K562 (cell line): Measurements from ENCODE around the gene HLF. TPM values are rescaled to one million over a fixed set of nuclear protein-coding genes. Genes with fewer than 3 reads are reported as not detected.

Experiments used
- ATAC-seq: fragments of 200-7000 bp; cut with Tn5 transposase; 3 replicates; pipeline ENCODE4 v1.9.1; 2020; ENCODE audit warnings: moderate library complexity
- BruUV-seq: library from RNA; stranded (reverse); fragments of 400-500 nt; replicated peaks from 2 replicates; lab custom pipeline; 2021; lab: Mats Ljungman, UMichigan
- CTCF ChIA-PET: fragments of 300-600 bp; formaldehyde crosslinking; extraction: SDS; loops from one replicate; lab custom pipeline; 2021; ENCODE audit warnings: low intra/inter-chr PET ratio; lab: Yijun Ruan, JAX
- POLR2A ChIA-PET: fragments of 300-600, 350-650 bp; sonication (Branson Sonifier 250); formaldehyde crosslinking; extraction: SDS; loops from one replicate; lab custom pipeline; 2021; ENCODE audit warnings: antibody characterized with exemption, inconsistent platforms; lab: Yijun Ruan, JAX
- DNase-seq, 4 experiments: peaks; one replicate each; pipeline versions ENCODE4 v3.0.0 to v3.0.0-alpha.2; 2011 to 2018; ENCODE audit warnings: low spot score in 3 of 4, mixed read lengths in 3 of 4; ENCODE audit errors: extremely low read depth in 1 of 4
- FAIRE-seq: peaks from 2 replicates; lab custom pipeline; 2011; peaks lifted over from hg19 to GRCh38; lab: Jason Lieb, UNC
- H2AFZ ChIP-seq: 2 replicates; pipeline ENCODE4 v1.6.0; 2011; ENCODE audit warnings: low read depth, low read length, control low read depth, inconsistent platforms
- H3K27ac ChIP-seq: fragments of 200-600 bp; 3 replicates; pipeline ENCODE4 v1.8.0; 2011; ENCODE audit warnings: low read depth, mild to moderate bottlenecking, control low read depth, inconsistent platforms, low read length, moderate library complexity, mixed read lengths; ENCODE audit errors: extremely low read depth
- H3K27me3 ChIP-seq, 2 experiments: fragments of 300-600 bp in 1 of 2; 2 replicates in 1 of 2; 3 replicates in 1 of 2; pipeline versions ENCODE4 v1.6.0 to v1.8.0; 2011; ENCODE audit warnings: inconsistent platforms in 2 of 2, low read length in 2 of 2, mild to moderate bottlenecking in 1 of 2, mixed read lengths in 1 of 2, moderate library complexity in 1 of 2; ENCODE audit not compliant: control insufficient read depth in 2 of 2, insufficient read depth in 2 of 2
- H3K36me3 ChIP-seq: fragments of 300-600 bp; 3 replicates; pipeline ENCODE4 v1.8.0; 2011; ENCODE audit warnings: mild to moderate bottlenecking, low read length, inconsistent platforms; ENCODE audit not compliant: control insufficient read depth, insufficient read depth
- H3K4me1 ChIP-seq, 2 experiments: fragments of 200-600 bp in 1 of 2; replicated peaks in 1 of 2; 2 replicates in 1 of 2; 3 replicates in 1 of 2; pipeline versions ENCODE4 v1.5.1 to v1.8.0; 2011; ENCODE audit warnings: inconsistent platforms in 2 of 2, low read length in 2 of 2, mild to moderate bottlenecking in 1 of 2, mixed read lengths in 1 of 2, moderate library complexity in 1 of 2; ENCODE audit not compliant: control insufficient read depth in 2 of 2, insufficient read depth in 2 of 2
- H3K4me2 ChIP-seq: 2 replicates; pipeline ENCODE4 v1.6.1; 2011; ENCODE audit warnings: low read length, control low read depth, inconsistent platforms, mixed read lengths; ENCODE audit not compliant: insufficient read depth
- H3K4me3 ChIP-seq: fragments of 200-600 bp; sonication (generic), shearing (Covaris generic); 2 replicates; pipeline ENCODE4 v1.5.1; 2016; ENCODE audit warnings: control low read depth, inconsistent platforms
- H3K79me2 ChIP-seq: fragments of 200-600 bp; 3 replicates; pipeline ENCODE4 v1.8.0; 2011; ENCODE audit warnings: low read length, inconsistent platforms; ENCODE audit not compliant: control insufficient read depth, insufficient read depth
- H3K9ac ChIP-seq, 2 experiments: 2 replicates each; pipeline versions ENCODE4 v1.6.0 to v1.6.1; 2011; ENCODE audit warnings: low read depth in 2 of 2, low read length in 2 of 2, control low read depth in 1 of 2, inconsistent platforms in 1 of 2, mild to moderate bottlenecking in 1 of 2, mixed read lengths in 1 of 2; ENCODE audit not compliant: insufficient read depth in 1 of 2
- H3K9me1 ChIP-seq: one replicate; pipeline ENCODE4 v1.6.0; 2011; ENCODE audit warnings: inconsistent platforms, mild to moderate bottlenecking, low read length, moderate library complexity; ENCODE audit not compliant: control insufficient read depth, insufficient read depth
- H3K9me3 ChIP-seq: replicated peaks from 2 replicates; pipeline ENCODE4 v1.5.1; 2011; ENCODE audit warnings: low read depth, low read length, inconsistent platforms; ENCODE audit not compliant: control insufficient read depth, insufficient read depth
- H4K20me1 ChIP-seq: replicated peaks from 2 replicates; pipeline ENCODE4 v1.6.1; 2011; ENCODE audit warnings: low read length, inconsistent platforms, mixed read lengths; ENCODE audit not compliant: control insufficient read depth, insufficient read depth
- HNRNPK ChIP-seq: fragments of 200-400 bp; formaldehyde crosslinking; IDR thresholded peaks from one replicate; pipeline ENCODE4 v1.6.1; 2018; ENCODE audit warnings: mild to moderate bottlenecking, low read depth, low read length; ENCODE audit not compliant: poor library complexity, severe bottlenecking
- PRMT5 ChIP-seq: sonication (generic); formaldehyde crosslinking; IDR thresholded peaks from 2 replicates; pipeline ENCODE4 v1.5.0; 2020; ENCODE audit warnings: missing genetic modification reagents
- RFX1 ChIP-seq: fragments of 450-650 bp; IDR thresholded peaks from 2 replicates; pipeline ENCODE4 v1.6.1; 2016; ENCODE audit warnings: mild to moderate bottlenecking, moderate library complexity
- SREBF1 ChIP-seq: fragments of 150-350 bp; IDR thresholded peaks from 2 replicates; pipeline ENCODE4 v1.6.1; 2014; ENCODE audit warnings: antibody characterized with exemption, low read depth, low read length, borderline replicate concordance
- WGBS: fragments of 100-300 bp; shearing (Covaris generic); methylation state at CpG from one replicate; pipeline ENCODE4 v1.1.6; 2016; ENCODE audit warnings: low coverage, mixed read lengths; ENCODE audit not compliant: insufficient coverage; ENCODE audit errors: missing lambda C conversion rate; 5-methylcytosine and 5-hydroxymethylcytosine counted together
- in situ Hi-C: fragments of 300-500 bp; cut with MboI; formaldehyde crosslinking; loops from 4 replicates; pipeline ENCODE4 v1.15.0; 2018; ENCODE audit warnings: inconsistent platforms, mixed read lengths
- intact Hi-C: fragments of 100-400 bp; cut with micrococcal nuclease; formaldehyde crosslinking; loops from 2 replicates; pipeline ENCODE4 v1.14.2; 2022
- polyA plus RNA-seq, 8 experiments: library from polyadenylated mRNA; depleted of rRNA in 4 of 8; stranded (reverse) in 5 of 8; unstranded in 3 of 8; fragments of >200 nt; fragmentation: Nextera tagmentation in 2 of 8; fragmentation: Illumina TruSeq in 1 of 8; extraction: Ambion mirVana in 2 of 8; extraction: Trizol in 1 of 8; gene quantifications; 2 replicates each; pipeline versions ENCODE4 v1.2.1 to v1.2.3, GENCODE V29; 2011 to 2014; ENCODE audit warnings: inconsistent platforms in 1 of 8, missing spikeins in 1 of 8
- total RNA-seq, 7 experiments: library from RNA; depleted of rRNA in 6 of 7; stranded (reverse); fragments of >200 nt in 6 of 7; fragmentation: Illumina TruSeq in 2 of 7; extraction: Trizol in 2 of 7; gene quantifications; 2 replicates each; pipeline versions ENCODE4 v1.2.1 to v1.2.3, GENCODE V29; 2011 to 2021; ENCODE audit warnings: low replicate concordance in 1 of 7

HLF gene
- total and polyA plus RNA-seq, 9 of the 15 experiments (the other 6 are each of a cell fraction or from before 2014, with no cell fraction given): 0.03 to 0.24 (median 0.09) TPM

DNA sequence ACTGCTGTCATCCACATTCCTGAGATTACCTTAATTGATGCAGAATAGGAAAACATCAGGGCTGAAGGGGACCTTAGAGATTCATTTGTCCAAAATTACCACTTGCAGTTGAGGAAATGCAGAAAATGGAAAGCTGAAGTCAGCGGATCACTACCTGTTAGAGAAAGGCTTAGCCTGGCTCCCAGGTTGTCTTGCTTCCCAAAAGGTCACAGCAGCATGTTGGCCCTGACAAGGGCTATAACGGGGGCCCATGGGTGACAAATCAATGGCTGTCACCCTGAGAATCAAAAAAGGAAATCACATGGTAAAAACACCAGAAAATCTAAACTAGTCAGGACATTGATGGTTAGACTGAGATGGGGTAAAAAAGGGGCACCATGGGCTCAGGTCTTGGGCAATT lies 51.7 kb downstream of the HLF start:
- DNase-seq (no peak), FAIRE-seq (no peak), ATAC-seq (no peak)
- ChIA-PET POLR2A (interaction anchor here (0.5 kb wide), 1 partner anchor 407 kb away, joined by 4 read pairs; no protein-coding TSS in a partner anchor), CTCF (no interaction called here)
- Histone ChIP-seq H3K9me1 (no peaks in the 10 kb centered on the region), H3K27me3 (no peaks in the 10 kb centered on the region), H4K20me1 (no peaks in the 10 kb centered on the region), H3K9ac (no peak overlapping the region), H3K4me2 (no peak overlapping the region), H2AFZ (no peak overlapping the region), H3K79me2 (no peaks in the 10 kb centered on the region), H3K9me3 (no peaks in the 10 kb centered on the region), H3K36me3 (no peaks in the 10 kb centered on the region), H3K27ac (no peak overlapping the region), H3K4me1 (peaks cover 0 to 4% of the 10 kb centered on the region in 2 experiments; a peak in 2 of 5 replicates), H3K4me3 (no peak overlapping the region)
- 15% methylated on average over 2 of the region's 2 CpGs for WGBS
- no TSS peak for BruUV-seq
- no peak for TF ChIP-seq HNRNPK
- TF ChIP-seq SREBF1: no peak
- in situ Hi-C loops: no loop called here
- intact Hi-C loops: no loop called here

DNA sequence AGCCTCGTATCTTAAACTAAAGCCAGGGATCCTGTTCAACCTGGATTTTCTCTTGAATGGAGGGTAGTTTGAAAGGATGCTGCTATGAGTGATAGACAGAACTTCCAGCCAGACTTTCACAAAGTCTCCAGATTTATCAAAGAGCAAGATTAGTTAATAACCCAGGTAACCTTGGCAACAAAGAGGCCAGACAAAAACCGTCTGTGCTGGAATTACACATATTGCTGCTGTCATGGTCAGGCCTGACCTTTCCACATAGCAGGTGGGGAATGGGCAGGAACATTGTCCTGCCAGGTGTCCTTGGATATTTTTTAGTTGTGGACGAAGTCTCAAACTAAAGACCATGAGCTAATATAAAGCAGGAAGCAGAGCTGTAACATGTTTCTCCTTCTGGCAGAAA lies 52.5 kb downstream of the HLF start:
- in situ Hi-C loops: no loop called here
- H3K79me2 ChIP-seq: no peaks in the 10 kb centered on the region
- no peak overlapping the region for H3K4me2 ChIP-seq
- H3K9ac ChIP-seq: no peak overlapping the region
- no peak for FAIRE-seq
- peaks cover 0 to 4% of the 10 kb centered on the region in 2 experiments; a peak in 2 of 5 replicates for H3K4me1 ChIP-seq
- H3K36me3 ChIP-seq: no peaks in the 10 kb centered on the region
- no peak for TF ChIP-seq PRMT5 (CRISPR knock-in tag)
- peak; percentile 28; the same call in 1 of the 2 replicates for TF ChIP-seq RFX1
- TF ChIP-seq, all 486 proteins: peak for 1
- no TSS peak for BruUV-seq
- intact Hi-C loops: no loop called here
- Histone ChIP-seq H2AFZ (no peak overlapping the region), H3K4me3 (no peak overlapping the region), H3K9me3 (no peaks in the 10 kb centered on the region), H3K9me1 (no peaks in the 10 kb centered on the region), H3K27me3 (no peaks in the 10 kb centered on the region), H4K20me1 (no peaks in the 10 kb centered on the region), H3K27ac (no peak overlapping the region)
- DNase-seq (no peak), ATAC-seq (no peak)
- POLR2A ChIA-PET: no interaction called here
- WGBS: 28% methylated on average over 3 of the region's 3 CpGs
- CTCF ChIA-PET: no interaction called here
